ENCODE measurements around the gene CTNNBIP1. TPM values are rescaled to one million over a fixed set of nuclear protein-coding genes. Genes with fewer than 3 reads are reported as not detected.

CTNNBIP1 gene
- total RNA-seq, 1 experiment from 2014 or later: 31.3 TPM

- peaks cover 11 to 28% of the 10 kb centered on the region in 2 experiments for H3K4me1 ChIP-seq (ENCODE audit: control insufficient read depth in 1 of 2, insufficient read depth in 2 of 2, low read length in 2 of 2)
- no peak overlapping the region for H3K9ac ChIP-seq (ENCODE audit: low read length)
- CTCF ChIA-PET: interaction anchor here (1.7 to 2.9 kb wide), 2 partner anchors 36 to 40 kb away, joined by 5 to 19 read pairs; partner anchors contain the start of gene CTNNBIP1
- no peaks in the 10 kb centered on the region for H3K36me3 ChIP-seq (ENCODE audit: control insufficient read depth in 1 of 2, insufficient read depth in 2 of 2, low read length in 2 of 2)
- H4K20me1 ChIP-seq (ENCODE audit: insufficient read depth): no peaks in the 10 kb centered on the region
- H3K9me2 ChIP-seq (ENCODE audit: insufficient read depth): no peaks in the 10 kb centered on the region
- H3K9me3 ChIP-seq (ENCODE audit: control insufficient read depth in 1 of 2, insufficient read depth in 1 of 2, low read depth in 1 of 2, low read length in 2 of 2): no peaks in the 10 kb centered on the region
- POLR2A ChIA-PET: no interaction called here
- no peak overlapping the region for H2AFZ ChIP-seq (ENCODE audit: low read depth, low read length, poor library complexity, severe bottlenecking)
- no peak overlapping the region for H3K27ac ChIP-seq (ENCODE audit: low read depth, low read length)
- H3K27me3 ChIP-seq (ENCODE audit: insufficient read depth, low read length): no peaks in the 10 kb centered on the region
- H3K4me2 ChIP-seq (ENCODE audit: low read length): peak overlapping the region; percentile 18; the same call in 1 of the 2 replicates
- intact Hi-C loops (cut with micrococcal nuclease): loop anchor here (1.0 to 2.0 kb wide), 3 partner anchors 68 to 278 kb away; partner anchors contain the start of gene UBE4B
- no peaks in the 10 kb centered on the region for H3K79me2 ChIP-seq (ENCODE audit: insufficient read depth, low read length)
- BruUV-seq (replicated peaks): no TSS peak
- TF ChIP-seq JUND (IDR thresholded peaks at IDR 0.05): no peak
- no peak for TF ChIP-seq ZNF274 (IDR thresholded peaks at IDR 0.05; ENCODE audit: low read depth, low read length)
- TF ChIP-seq CBX3 (IDR thresholded peaks at IDR 0.05; ENCODE audit: low read depth): no peak
- no peak for TF ChIP-seq ZBTB33 (IDR thresholded peaks at IDR 0.05; ENCODE audit: extremely low read depth, insufficient replicate concordance, low read length)
- TF ChIP-seq POLR2AphosphoS5 (IDR thresholded peaks at IDR 0.05; ENCODE audit: low read depth, low read length): no peak
- no peak overlapping the region for H3K4me3 ChIP-seq (replicated peaks in 1 of 2; ENCODE audit: low read depth in 1 of 2, low read length in 2 of 2)
- DNase-seq (ENCODE audit: low read depth, low spot score): no peak
- ATAC-seq: no peak
- RAD21 ChIA-PET (ENCODE audit: low non-redundant PET in 1 of 2, low total read pairs in 2 of 2, uncharacterized antibody in 2 of 2, unreplicated experiment in 2 of 2): interaction anchor here in 1 of 2 experiments (0.6 kb wide), 1 partner anchor 75 kb away, joined by 3 read pairs; no protein-coding TSS in a partner anchor
These were observed 35.7 kb downstream of the CTNNBIP1 start for GRCh38 chr1:9874412-9874811.

GRCh38 chr1:9873992-9874391, 36.1 kb downstream of the CTNNBIP1 start:
- DNase-seq (ENCODE audit: low read depth, low spot score) (no peak), ATAC-seq (no peak)
- ChIA-PET CTCF (interaction anchor here (1.7 to 2.9 kb wide), 2 partner anchors 37 to 41 kb away, joined by 5 to 19 read pairs; partner anchors contain the start of gene CTNNBIP1), POLR2A (no interaction called here), RAD21 (ENCODE audit: low non-redundant PET in 1 of 2, low total read pairs in 2 of 2, uncharacterized antibody in 2 of 2, unreplicated experiment in 2 of 2) (no interaction called here)
- H4K20me1 ChIP-seq (ENCODE audit: insufficient read depth): no peaks in the 10 kb centered on the region
- no peak overlapping the region for H2AFZ ChIP-seq (ENCODE audit: low read depth, low read length, poor library complexity, severe bottlenecking)
- no TSS peak for BruUV-seq (replicated peaks)
- H3K9ac ChIP-seq (ENCODE audit: low read length): no peak overlapping the region
- no peak overlapping the region for H3K27ac ChIP-seq (ENCODE audit: low read depth, low read length)
- H3K79me2 ChIP-seq (ENCODE audit: insufficient read depth, low read length): no peaks in the 10 kb centered on the region
- no peaks in the 10 kb centered on the region for H3K27me3 ChIP-seq (ENCODE audit: insufficient read depth, low read length)
- H3K4me1 ChIP-seq (ENCODE audit: control insufficient read depth in 1 of 2, insufficient read depth in 2 of 2, low read length in 2 of 2): peaks cover 11 to 28% of the 10 kb centered on the region in 2 experiments
- H3K4me3 ChIP-seq (replicated peaks in 1 of 2; ENCODE audit: low read depth in 1 of 2, low read length in 2 of 2): no peak overlapping the region
- no peak for TF ChIP-seq POLR2AphosphoS5 (IDR thresholded peaks at IDR 0.05; ENCODE audit: low read depth, low read length)
- TF ChIP-seq REST (IDR thresholded peaks at IDR 0.05; ENCODE audit: low read depth): no peak
- TF ChIP-seq JUND (IDR thresholded peaks at IDR 0.05): no peak
- no peaks in the 10 kb centered on the region for H3K9me3 ChIP-seq (ENCODE audit: control insufficient read depth in 1 of 2, insufficient read depth in 1 of 2, low read depth in 1 of 2, low read length in 2 of 2)
- H3K36me3 ChIP-seq (ENCODE audit: control insufficient read depth in 1 of 2, insufficient read depth in 2 of 2, low read length in 2 of 2): no peaks in the 10 kb centered on the region
- intact Hi-C loops (cut with micrococcal nuclease): loop anchor here (1.0 to 2.0 kb wide), 3 partner anchors 68 to 279 kb away; partner anchors contain the start of gene UBE4B
- no peaks in the 10 kb centered on the region for H3K9me2 ChIP-seq (ENCODE audit: insufficient read depth)
- no peak overlapping the region for H3K4me2 ChIP-seq (ENCODE audit: low read length)

Data from HCT116 (cell line).